Measurements from ENCODE around the gene GIT1.

The GIT1 gene

GRCh38 chr17:29597361-29598172 is 8.1 kb upstream of the GIT1 start:
- TF ChIP-seq CTCF (IDR thresholded peaks at IDR 0.05; ENCODE audit: extremely low read depth, missing control alignments) = no peak
- DNase-seq (ENCODE audit: low spot score) = no peak

- DNase-seq (ENCODE audit: low spot score) = no peak
- no peak for TF ChIP-seq CTCF (IDR thresholded peaks at IDR 0.05; ENCODE audit: extremely low read depth, missing control alignments)
Measured at GRCh38 chr17:29596811-29597210, 7.4 kb upstream of the GIT1 start.

GRCh38 chr17:29595943-29596774 is 6.7 kb upstream of the GIT1 start:
- DNase-seq (ENCODE audit: low spot score) = no peak
- TF ChIP-seq CTCF (IDR thresholded peaks at IDR 0.05; ENCODE audit: extremely low read depth, missing control alignments) = no peak

GRCh38 chr17:29595107-29595942 is 5.9 kb upstream of the GIT1 start:
- TF ChIP-seq CTCF (IDR thresholded peaks at IDR 0.05; ENCODE audit: extremely low read depth, missing control alignments) = no peak
- no peak for DNase-seq (ENCODE audit: low spot score)

- no peak for DNase-seq (ENCODE audit: low spot score)
- no peak for TF ChIP-seq CTCF (IDR thresholded peaks at IDR 0.05; ENCODE audit: extremely low read depth, missing control alignments)
Measured at GRCh38 chr17:29594519-29595090, 5.2 kb upstream of the GIT1 start.

- TF ChIP-seq CTCF (IDR thresholded peaks at IDR 0.05; ENCODE audit: extremely low read depth, missing control alignments) = peak; percentile 22
Measured at GRCh38 chr17:29593591-29594518, 4.4 kb upstream of the GIT1 start.

More at GRCh38 chr17:29593591-29594518, 4.4 kb upstream of the GIT1 start:
- DNase-seq (ENCODE audit: low spot score) = peak; percentile 46
